GM12873 (cell line): ENCODE data around the gene MAB21L3.

Experiments
- TF ChIP-seq, protein P1 (sequence below): IDR thresholded peaks from 2 replicates; pipeline ENCODE4 v1.5.1; 2012; ENCODE audit warnings: low read depth, mild to moderate bottlenecking, moderate library complexity, low read length, control low read depth; ENCODE audit not compliant: insufficient read depth; ENCODE audit errors: missing control alignments

MAB21L3 gene

DNA sequence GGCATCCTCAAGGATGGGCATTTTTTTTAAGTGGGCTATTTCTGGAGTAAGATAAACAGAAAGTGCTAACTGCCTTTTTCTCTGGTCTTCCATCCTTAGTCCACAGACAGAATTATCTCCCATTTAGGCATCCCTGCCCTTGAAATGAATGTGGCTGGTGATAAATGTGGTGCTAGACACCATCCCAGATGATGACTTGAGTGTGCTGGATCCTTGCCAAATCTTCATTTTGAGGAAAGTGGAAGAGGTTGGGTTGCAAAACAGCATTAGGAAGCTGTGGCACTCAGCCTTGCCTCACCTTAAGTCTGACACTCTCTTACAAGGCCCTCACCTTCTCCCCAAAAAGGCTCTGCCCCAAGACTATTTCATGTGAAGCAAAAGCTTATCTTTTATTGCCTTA is 19.2 kb downstream of the MAB21L3 start:
- TF ChIP-seq, protein P1, sequence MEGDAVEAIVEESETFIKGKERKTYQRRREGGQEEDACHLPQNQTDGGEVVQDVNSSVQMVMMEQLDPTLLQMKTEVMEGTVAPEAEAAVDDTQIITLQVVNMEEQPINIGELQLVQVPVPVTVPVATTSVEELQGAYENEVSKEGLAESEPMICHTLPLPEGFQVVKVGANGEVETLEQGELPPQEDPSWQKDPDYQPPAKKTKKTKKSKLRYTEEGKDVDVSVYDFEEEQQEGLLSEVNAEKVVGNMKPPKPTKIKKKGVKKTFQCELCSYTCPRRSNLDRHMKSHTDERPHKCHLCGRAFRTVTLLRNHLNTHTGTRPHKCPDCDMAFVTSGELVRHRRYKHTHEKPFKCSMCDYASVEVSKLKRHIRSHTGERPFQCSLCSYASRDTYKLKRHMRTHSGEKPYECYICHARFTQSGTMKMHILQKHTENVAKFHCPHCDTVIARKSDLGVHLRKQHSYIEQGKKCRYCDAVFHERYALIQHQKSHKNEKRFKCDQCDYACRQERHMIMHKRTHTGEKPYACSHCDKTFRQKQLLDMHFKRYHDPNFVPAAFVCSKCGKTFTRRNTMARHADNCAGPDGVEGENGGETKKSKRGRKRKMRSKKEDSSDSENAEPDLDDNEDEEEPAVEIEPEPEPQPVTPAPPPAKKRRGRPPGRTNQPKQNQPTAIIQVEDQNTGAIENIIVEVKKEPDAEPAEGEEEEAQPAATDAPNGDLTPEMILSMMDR, result no peak

DNA sequence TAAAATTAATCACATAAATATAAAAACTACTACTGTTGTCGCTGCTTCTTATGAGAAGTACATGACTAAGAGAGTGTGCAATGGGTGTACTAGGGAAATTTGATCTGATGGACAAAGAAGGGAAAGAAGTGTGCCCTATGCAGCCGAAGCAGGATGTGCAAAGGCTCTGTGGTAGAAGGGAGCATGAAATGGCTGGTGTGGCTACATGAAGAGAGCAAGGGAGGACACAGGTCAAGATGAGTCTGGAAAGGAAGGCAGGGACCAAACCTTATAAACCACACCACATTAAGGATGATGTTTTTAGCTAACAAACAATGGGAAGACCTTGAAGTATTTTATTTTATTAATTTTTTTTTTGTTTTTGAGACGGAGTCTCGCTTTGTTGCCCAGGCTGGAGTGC is 20.0 kb downstream of the MAB21L3 start:
- TF ChIP-seq, protein P1, result no peak

DNA sequence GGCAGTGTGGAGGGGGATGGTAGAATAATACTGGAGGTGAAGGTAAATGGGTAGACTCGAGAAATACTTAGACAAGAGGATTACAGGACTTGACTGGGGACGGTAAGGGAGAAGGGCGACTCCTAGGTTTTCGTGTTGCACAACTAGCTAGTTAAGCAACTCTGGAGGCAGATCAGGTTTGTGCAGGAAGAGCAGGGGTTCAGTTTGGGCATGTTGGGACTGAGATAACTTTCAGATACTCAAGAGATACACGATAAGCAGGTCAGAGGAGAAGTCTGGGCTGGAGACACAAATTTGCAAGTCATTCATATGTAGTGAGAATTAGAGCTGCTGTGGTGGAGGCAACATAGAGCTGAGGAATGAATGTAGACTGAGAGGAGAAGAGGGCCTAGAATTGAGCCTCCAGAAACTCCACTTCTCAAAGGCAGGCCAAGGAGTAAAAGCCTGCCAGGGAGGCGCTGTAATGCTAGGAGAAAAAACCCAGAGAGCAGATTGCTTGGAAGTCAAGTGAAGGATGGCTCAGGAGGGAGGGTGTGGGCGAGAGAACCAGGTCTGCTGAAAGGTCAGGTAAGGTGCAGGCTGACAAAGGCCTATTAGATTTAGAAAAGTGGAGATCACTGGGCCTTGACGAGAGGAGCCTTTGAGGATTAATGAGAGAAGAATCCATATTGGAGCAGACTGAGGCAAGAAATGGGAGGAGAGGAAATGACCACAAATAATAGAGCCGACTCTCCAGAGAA is 20.8 kb downstream of the MAB21L3 start:
- TF ChIP-seq, protein P1, result no peak

DNA sequence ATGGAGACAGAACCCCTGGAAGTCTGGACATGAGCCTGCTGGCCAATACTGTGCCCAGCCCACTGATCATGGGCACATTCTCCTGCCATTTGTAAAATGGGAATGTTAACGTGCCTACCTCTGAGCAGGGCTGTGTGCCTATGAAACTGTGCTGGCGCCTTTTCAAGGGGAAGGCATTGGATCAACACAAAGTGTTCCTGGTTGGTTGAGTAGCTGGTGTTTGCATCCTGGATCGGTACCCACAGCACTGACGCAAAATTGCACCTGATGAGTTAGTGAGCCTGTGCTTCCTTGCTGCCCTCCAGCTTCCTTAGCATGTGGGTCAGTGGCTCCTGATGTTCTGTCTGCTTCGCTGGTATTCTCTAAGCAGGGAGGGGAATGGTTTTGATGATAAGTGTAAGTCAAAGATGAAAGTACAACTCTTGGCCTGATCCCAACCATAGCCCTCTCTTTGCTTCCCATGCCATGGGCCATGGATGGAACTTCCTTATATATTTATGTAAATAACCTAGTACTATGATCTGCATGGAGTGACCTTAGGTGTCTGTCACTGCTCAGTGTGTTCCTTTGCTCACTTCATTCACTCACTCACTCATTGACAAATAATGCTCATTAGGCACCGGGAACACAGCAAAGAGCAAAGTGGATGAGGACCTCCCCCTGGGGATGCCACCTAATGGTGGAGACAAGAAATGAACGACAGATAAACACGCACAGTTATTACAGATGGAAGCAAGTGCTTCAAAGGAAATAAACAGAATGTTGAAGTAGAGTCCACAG is 22.7 kb downstream of the MAB21L3 start:
- TF ChIP-seq, protein P1, result peak; percentile 33

DNA sequence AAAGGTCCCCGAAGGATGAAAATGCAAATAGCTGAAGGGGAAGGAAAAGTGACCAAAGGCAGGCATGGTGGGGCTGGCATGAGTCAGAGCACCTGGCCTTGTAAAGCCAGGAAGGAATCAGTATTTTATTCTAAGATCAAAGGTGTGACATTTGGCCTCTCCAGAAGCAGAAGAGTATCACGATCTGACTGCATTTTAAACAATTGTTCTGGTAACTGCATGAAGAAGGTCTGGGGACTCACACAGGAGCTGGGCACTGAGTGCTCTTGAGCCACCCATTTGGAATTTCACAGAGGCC is 23.2 kb downstream of the MAB21L3 start:
- TF ChIP-seq, protein P1, result no peak

DNA sequence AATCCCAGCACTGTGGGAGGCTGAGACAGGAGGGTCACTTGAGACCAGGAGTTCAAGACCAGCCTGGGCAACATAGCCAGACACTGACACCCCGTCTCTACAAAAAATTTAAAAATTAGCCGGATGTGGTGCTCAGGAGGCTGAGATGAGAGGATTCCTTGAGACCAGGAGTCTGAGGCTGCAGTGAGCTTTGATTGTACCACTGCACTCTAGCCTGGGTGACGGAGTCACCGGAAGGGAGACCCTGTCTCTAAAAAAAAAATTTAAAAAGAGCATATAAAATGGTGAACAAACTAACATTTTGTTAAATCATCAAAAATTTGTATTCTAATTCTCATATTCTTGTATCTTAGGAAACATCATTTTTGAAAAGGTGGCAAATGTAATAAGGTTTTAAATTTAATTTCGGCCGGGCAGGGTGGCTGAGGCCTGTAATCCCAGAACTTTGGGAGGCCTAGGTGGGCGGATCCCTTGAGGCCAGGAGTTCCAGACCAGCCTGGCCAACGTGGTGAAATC is 27.1 kb downstream of the MAB21L3 start:
- TF ChIP-seq, protein P1, result no peak

DNA sequence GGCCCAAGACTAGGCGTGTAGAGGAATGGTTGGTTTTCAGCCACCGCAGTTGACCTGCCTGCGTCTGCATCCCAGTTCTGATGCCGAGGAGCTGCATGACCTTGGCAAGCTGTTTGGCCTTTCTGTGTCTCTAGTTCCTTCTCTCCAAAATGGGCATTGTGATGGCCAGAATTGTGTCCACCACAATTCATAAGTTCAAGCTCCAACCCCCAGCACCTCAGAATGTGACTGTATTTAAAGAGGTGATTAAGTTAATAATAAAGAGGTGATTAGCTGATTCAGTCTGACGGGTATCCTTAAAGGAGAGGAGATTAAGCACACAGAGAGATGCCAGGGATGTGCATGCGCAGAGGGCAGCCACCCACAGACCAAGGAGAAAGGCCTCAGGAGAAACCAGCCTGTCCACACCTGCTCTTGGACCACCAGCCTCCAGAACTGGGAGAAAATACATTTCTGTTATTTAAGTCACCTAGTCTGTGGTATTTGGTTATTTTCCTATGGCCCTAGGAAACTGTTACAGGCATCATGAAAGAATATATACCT is 28.5 kb downstream of the MAB21L3 start:
- TF ChIP-seq, protein P1, result no peak
